Peyer's patch (tissue), 4 donors: Measurements from ENCODE around the gene C16orf92. TPM values are rescaled to one million over a fixed set of nuclear protein-coding genes. Genes with fewer than 3 reads are reported as not detected.
A peak's percentile ranks its signal among the peaks of the same experiment; 100 is the strongest.

Experiments
- DNase-seq, 3 donors: peaks; one replicate each; pipeline ENCODE4 v3.0.0-alpha.2; 2017 to 2019
- H3K27ac ChIP-seq, 4 donors: fragments of 200-600 bp; sonication (generic); one replicate each; pipeline ENCODE4 v1.5.1; 2016 to 2019
- H3K27me3 ChIP-seq, 2 donors: fragments of 200-600 bp; sonication (generic); one replicate each; pipeline ENCODE4 v1.5.1; 2019
- H3K36me3 ChIP-seq, 3 donors: fragments of 200-600 bp; sonication (generic); one replicate each; pipeline ENCODE4 v1.5.1; 2016 to 2019
- H3K4me1 ChIP-seq, 4 donors: fragments of 200-600 bp; sonication (generic); one replicate each; pipeline ENCODE4 v1.5.1; 2016 to 2019
- H3K4me3 ChIP-seq, 4 donors: fragments of 200-600 bp; sonication (generic); 1 replicate in 3 of 4; 2 replicates in 1 of 4; pipeline ENCODE4 v1.5.1; 2016 to 2019; ENCODE audit warnings: mild to moderate bottlenecking in 1 of 4
- H3K9me3 ChIP-seq, 4 donors: fragments of 200-600 bp; sonication (generic); one replicate each; pipeline ENCODE4 v1.5.1; 2016 to 2019; ENCODE audit warnings: mild to moderate bottlenecking in 1 of 4
- POLR2A ChIP-seq, 2 donors: fragments of 450-650 bp; IDR thresholded peaks; one replicate each; pipeline ENCODE4 v1.5.1; 2017; ENCODE audit warnings: antibody characterized with exemption in 2 of 2, mild to moderate bottlenecking in 2 of 2, moderate library complexity in 2 of 2
- total RNA-seq, 4 donors: library from RNA; depleted of rRNA; stranded (reverse); fragments of >200 nt; gene quantifications; one replicate each; pipeline ENCODE4 v1.1.0, GENCODE V29; 2016
- TF ChIP-seq, protein P1 (sequence below), 6 experiments: fragments of 450-650 bp in 4 of 6; fragments of 200-600 bp in 2 of 6; sonication (generic) in 1 of 6; IDR thresholded peaks; one replicate each; pipeline ENCODE4 v1.5.1; 2017 to 2019; ENCODE audit warnings: antibody characterized with exemption in 6 of 6, mild to moderate bottlenecking in 3 of 6, moderate library complexity in 1 of 6

Gene C16orf92
- total RNA-seq, 4 donors from 2014 or later: not detected

DNA sequence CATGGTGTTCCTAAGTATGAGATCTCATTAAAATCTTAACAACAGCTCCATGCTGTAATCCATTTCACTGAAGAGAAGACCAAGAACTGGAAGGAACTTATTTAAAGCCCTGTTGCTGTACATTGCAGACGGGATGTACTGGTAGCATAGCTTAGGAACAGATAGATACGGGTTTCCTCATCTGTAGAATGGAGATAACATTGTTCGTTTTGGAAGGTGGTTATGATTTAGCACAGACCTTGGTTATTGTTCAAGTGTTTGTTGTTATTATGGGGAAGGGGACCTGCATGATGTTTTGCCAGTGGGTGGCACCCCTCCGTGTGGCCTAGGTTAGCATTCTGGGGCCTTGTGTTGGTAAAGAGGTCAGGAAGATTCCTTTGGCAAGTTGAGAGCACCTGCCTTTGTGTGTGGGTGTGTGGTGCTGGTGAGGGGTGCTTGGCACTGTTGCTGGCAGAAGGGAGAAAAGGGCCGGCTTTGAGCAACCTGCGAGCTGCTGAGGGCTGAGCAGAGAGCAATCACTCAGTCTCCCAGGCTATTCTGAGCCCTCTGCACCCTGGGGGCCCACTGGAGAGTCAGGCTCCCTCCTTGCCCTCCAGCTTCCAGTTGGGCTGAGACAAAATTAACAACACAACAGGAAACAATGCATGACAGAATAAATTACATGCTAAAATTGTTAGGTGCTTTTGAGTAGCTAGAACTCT lies 47.0 kb upstream of the C16orf92 start:
- H3K9me3 ChIP-seq: no peaks in the 10 kb centered on the region
- DNase-seq: no peak
- H3K27ac ChIP-seq: peak overlapping the region in 1 of 4 donors; percentile 47
- peak overlapping the region in 2 of 4 donors; percentile 72 to 88 for H3K4me3 ChIP-seq
- H3K27me3 ChIP-seq: no peaks in the 10 kb centered on the region
- H3K36me3 ChIP-seq: peaks cover 0 to 43% (median 0%) of the 10 kb centered on the region in 3 donors
- H3K4me1 ChIP-seq: peaks cover 0 to 38% (median 12%) of the 10 kb centered on the region in 4 donors
- TF ChIP-seq, protein P1, sequence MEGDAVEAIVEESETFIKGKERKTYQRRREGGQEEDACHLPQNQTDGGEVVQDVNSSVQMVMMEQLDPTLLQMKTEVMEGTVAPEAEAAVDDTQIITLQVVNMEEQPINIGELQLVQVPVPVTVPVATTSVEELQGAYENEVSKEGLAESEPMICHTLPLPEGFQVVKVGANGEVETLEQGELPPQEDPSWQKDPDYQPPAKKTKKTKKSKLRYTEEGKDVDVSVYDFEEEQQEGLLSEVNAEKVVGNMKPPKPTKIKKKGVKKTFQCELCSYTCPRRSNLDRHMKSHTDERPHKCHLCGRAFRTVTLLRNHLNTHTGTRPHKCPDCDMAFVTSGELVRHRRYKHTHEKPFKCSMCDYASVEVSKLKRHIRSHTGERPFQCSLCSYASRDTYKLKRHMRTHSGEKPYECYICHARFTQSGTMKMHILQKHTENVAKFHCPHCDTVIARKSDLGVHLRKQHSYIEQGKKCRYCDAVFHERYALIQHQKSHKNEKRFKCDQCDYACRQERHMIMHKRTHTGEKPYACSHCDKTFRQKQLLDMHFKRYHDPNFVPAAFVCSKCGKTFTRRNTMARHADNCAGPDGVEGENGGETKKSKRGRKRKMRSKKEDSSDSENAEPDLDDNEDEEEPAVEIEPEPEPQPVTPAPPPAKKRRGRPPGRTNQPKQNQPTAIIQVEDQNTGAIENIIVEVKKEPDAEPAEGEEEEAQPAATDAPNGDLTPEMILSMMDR (IDR thresholded peaks at IDR 0.05): no peak
- no peak for TF ChIP-seq POLR2A (IDR thresholded peaks at IDR 0.05)

GRCh38 chr16:29977063-29977825 lies 45.8 kb upstream of the C16orf92 start:
- TF ChIP-seq, protein P1 (IDR thresholded peaks at IDR 0.05): no peak
- TF ChIP-seq POLR2A (IDR thresholded peaks at IDR 0.05): no peak
- H3K4me3 ChIP-seq: peak overlapping the region in 1 of 4 donors; percentile 88
- H3K9me3 ChIP-seq: no peaks in the 10 kb centered on the region
- H3K4me1 ChIP-seq: peaks cover 0 to 38% (median 12%) of the 10 kb centered on the region in 4 donors
- DNase-seq: no peak
- H3K27ac ChIP-seq: peak overlapping the region in 2 of 4 donors; percentile 62 to 63
- no peaks in the 10 kb centered on the region for H3K27me3 ChIP-seq
- H3K36me3 ChIP-seq: peaks cover 0 to 47% (median 0%) of the 10 kb centered on the region in 3 donors

DNA sequence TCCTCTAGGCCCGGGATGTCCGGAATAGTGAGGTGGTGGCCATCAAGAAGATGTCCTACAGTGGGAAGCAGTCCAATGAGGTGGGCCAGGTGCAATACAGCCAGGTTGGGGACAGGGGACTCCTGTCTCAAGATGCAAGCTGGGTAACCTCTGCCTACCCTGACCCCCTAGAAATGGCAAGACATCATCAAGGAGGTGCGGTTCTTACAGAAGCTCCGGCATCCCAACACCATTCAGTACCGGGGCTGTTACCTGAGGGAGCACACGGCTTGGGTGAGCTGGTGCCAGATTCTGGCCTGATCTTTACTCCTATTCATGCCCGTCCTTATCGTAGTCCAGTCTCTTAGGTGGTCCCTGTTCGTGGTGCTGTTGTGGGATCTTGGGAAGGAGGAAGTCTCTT lies 44.9 kb upstream of the C16orf92 start:
- Histone ChIP-seq H3K27ac (peak overlapping the region in 3 of 4 donors; percentile 2 to 63 (median 62)), H3K36me3 (peaks cover 0 to 56% (median 0%) of the 10 kb centered on the region in 3 donors), H3K9me3 (no peaks in the 10 kb centered on the region), H3K4me3 (no peak overlapping the region), H3K27me3 (no peaks in the 10 kb centered on the region), H3K4me1 (peaks cover 0 to 35% (median 12%) of the 10 kb centered on the region in 4 donors)
- no peak for DNase-seq
- TF ChIP-seq, protein P1 (IDR thresholded peaks at IDR 0.05): no peak
- TF ChIP-seq POLR2A (IDR thresholded peaks at IDR 0.05): no peak

GRCh38 chr16:29978564-29979270 lies 44.3 kb upstream of the C16orf92 start:
- Histone ChIP-seq H3K4me1 (peaks cover 0 to 32% (median 12%) of the 10 kb centered on the region in 4 donors), H3K27me3 (no peaks in the 10 kb centered on the region), H3K9me3 (no peaks in the 10 kb centered on the region), H3K27ac (peak overlapping the region in 3 of 4 donors; percentile 2 to 63 (median 62)), H3K4me3 (no peak overlapping the region), H3K36me3 (peaks cover 0 to 62% (median 0%) of the 10 kb centered on the region in 3 donors)
- DNase-seq: peak in 1 of 3 donors; percentile 62
- TF ChIP-seq POLR2A (IDR thresholded peaks at IDR 0.05): no peak

- DNase-seq: peak in 1 of 3 donors; percentile 30
- Histone ChIP-seq H3K4me3 (no peak overlapping the region), H3K9me3 (no peaks in the 10 kb centered on the region), H3K27ac (no peak overlapping the region), H3K4me1 (no peaks in the 10 kb centered on the region), H3K27me3 (no peaks in the 10 kb centered on the region), H3K36me3 (peaks cover 0 to 100% (median 0%) of the 10 kb centered on the region in 3 donors)
- TF ChIP-seq, protein P1 (IDR thresholded peaks at IDR 0.05): no peak
- TF ChIP-seq POLR2A (IDR thresholded peaks at IDR 0.05): no peak
Observed at GRCh38 chr16:29982560-29983419, 40.2 kb upstream of the C16orf92 start.
